Activated CD4-positive, alpha-beta T cell treated with anti-CD3 and anti-CD28 coated beads, Interleukin-2, amount 50 U/mL, for 16 hours (primary cell): ENCODE data around the gene FRYL.
A peak's percentile ranks its signal among the peaks of the same experiment; 100 is the strongest.

Experiments used
- DNase-seq: peaks from one replicate; pipeline ENCODE4 v3.0.0-alpha.2; 2020

The FRYL gene

GRCh38 chr4:48542888-48543287, 237.2 kb downstream of the FRYL start:
- DNase-seq = no peak

GRCh38 chr4:48539597-48539996, 240.5 kb downstream of the FRYL start:
- no peak for DNase-seq

- no peak for DNase-seq
Observed at GRCh38 chr4:48538358-48538757, 241.7 kb downstream of the FRYL start.

GRCh38 chr4:48526406-48526805, 253.7 kb downstream of the FRYL start:
- DNase-seq = no peak

- no peak for DNase-seq
Observed at GRCh38 chr4:48518143-48518542, 261.9 kb downstream of the FRYL start.

- DNase-seq = no peak
Observed at GRCh38 chr4:48509543-48509942, 270.5 kb downstream of the FRYL start.

GRCh38 chr4:48506716-48507115, 273.4 kb downstream of the FRYL start:
- DNase-seq = no peak

- DNase-seq = peak; percentile 17
Observed at GRCh38 chr4:48504352-48504751, 275.7 kb downstream of the FRYL start.

- DNase-seq = no peak
Observed at GRCh38 chr4:48504026-48504330, 276.1 kb downstream of the FRYL start.

GRCh38 chr4:48503233-48504025, 276.6 kb downstream of the FRYL start:
- DNase-seq = no peak

- DNase-seq = peak; percentile 62
Observed at GRCh38 chr4:48499551-48500066, 280.5 kb downstream of the FRYL start.

- DNase-seq = no peak
Observed at GRCh38 chr4:48498895-48499294, 281.2 kb downstream of the FRYL start.

- no peak for DNase-seq
Observed at GRCh38 chr4:48495941-48496340, 284.1 kb downstream of the FRYL start.

- DNase-seq = no peak
Observed at GRCh38 chr4:48493452-48494100, 286.5 kb downstream of the FRYL start.

GRCh38 chr4:48491514-48492176, 288.4 kb downstream of the FRYL start:
- no peak for DNase-seq

- no peak for DNase-seq
Observed at GRCh38 chr4:48490680-48491513, 289.2 kb downstream of the FRYL start.

GRCh38 chr4:48490012-48490679, 289.9 kb downstream of the FRYL start, which contains the start of gene ZAR1:
Gene ZAR1, plus strand, starts transcription at chr4:48490252. Its CDS starts 40 bp downstream, at chr4:48490292.
- DNase-seq = no peak

GRCh38 chr4:48489683-48490011, 290.4 kb downstream of the FRYL start:
- DNase-seq = no peak

GRCh38 chr4:48484494-48485168, 295.4 kb downstream of the FRYL start:
- no peak for DNase-seq

GRCh38 chr4:48483777-48484493, 296.1 kb downstream of the FRYL start:
- DNase-seq = no peak
